HepG2 (cell line): ENCODE results near the gene TAF6. TPM values are rescaled to one million over a fixed set of nuclear protein-coding genes. Genes with fewer than 3 reads are reported as not detected.

Source experiments
- AFF4 ChIP-seq: sonication (generic); formaldehyde crosslinking; IDR thresholded peaks from 2 replicates; pipeline ENCODE4 v1.4.0; 2020; ENCODE audit warnings: missing genetic modification reagents
- BORCS8-MEF2B ChIP-seq: sonication (generic); formaldehyde crosslinking; IDR thresholded peaks from 2 replicates; pipeline ENCODE4 v1.8.0; 2022; ENCODE audit warnings: mild to moderate bottlenecking, missing genetic modification reagents
- DR1 ChIP-seq: sonication (generic); formaldehyde crosslinking; IDR thresholded peaks from 2 replicates; pipeline ENCODE4 v1.8.0; 2021; ENCODE audit warnings: mild to moderate bottlenecking, missing genetic modification reagents, inconsistent platforms
- EEA1 ChIP-seq: sonication (generic); formaldehyde crosslinking; IDR thresholded peaks from 2 replicates; pipeline ENCODE4 v1.5.1; 2020; ENCODE audit warnings: mild to moderate bottlenecking, missing genetic modification reagents, borderline replicate concordance
- FOSL2 ChIP-seq: sonication (generic); formaldehyde crosslinking; IDR thresholded peaks from 2 replicates; pipeline ENCODE4 v1.4.0; 2020; ENCODE audit warnings: missing genetic modification reagents
- HMGA1 ChIP-seq: sonication (generic); formaldehyde crosslinking; conservative IDR thresholded peaks from 2 replicates; pipeline ENCODE4 v1.4.0; 2020; ENCODE audit warnings: missing genetic modification reagents
- MAZ ChIP-seq, 2 experiments: sonication (generic) in 1 of 2; formaldehyde crosslinking in 1 of 2; IDR thresholded peaks; 2 replicates each; pipeline versions ENCODE4 v1.5.0 to v1.6.1; 2012 to 2020; ENCODE audit warnings: low read depth in 2 of 2, mild to moderate bottlenecking in 2 of 2, borderline replicate concordance in 1 of 2, improper control_type of control experiment in 1 of 2, low read length in 1 of 2, missing genetic modification reagents in 1 of 2, moderate library complexity in 1 of 2
- NCOA1 ChIP-seq: sonication (generic); formaldehyde crosslinking; IDR thresholded peaks from 2 replicates; pipeline ENCODE4 v1.9.0; 2021; ENCODE audit warnings: missing genetic modification reagents
- PHF20 ChIP-seq: sonication (generic); formaldehyde crosslinking; IDR thresholded peaks from 2 replicates; pipeline ENCODE4 v1.5.0; 2020; ENCODE audit warnings: mild to moderate bottlenecking, missing genetic modification reagents
- RBM39 ChIP-seq: fragments of 200-400 bp; formaldehyde crosslinking; IDR thresholded peaks from one replicate; pipeline ENCODE4 v1.6.1; 2018; ENCODE audit warnings: antibody characterized with exemption, mild to moderate bottlenecking, low read depth, low read length; ENCODE audit not compliant: poor library complexity, severe bottlenecking
- SNAI1 ChIP-seq: sonication (generic); formaldehyde crosslinking; IDR thresholded peaks from 2 replicates; pipeline ENCODE4 v1.5.0; 2020; ENCODE audit warnings: mild to moderate bottlenecking, missing genetic modification reagents, borderline replicate concordance
- TCF12 ChIP-seq, 2 experiments: fragments of 450-650 bp in 1 of 2; sonication (generic) in 1 of 2; formaldehyde crosslinking in 1 of 2; IDR thresholded peaks; 2 replicates each; pipeline versions ENCODE4 v1.6.1 to v1.8.0; 2017 to 2022; ENCODE audit warnings: antibody characterized with exemption in 1 of 2, mild to moderate bottlenecking in 1 of 2, missing genetic modification reagents in 1 of 2, moderate library complexity in 1 of 2
- XRCC5 ChIP-seq: fragments of 200-400 bp; formaldehyde crosslinking; optimal IDR thresholded peaks from 2 replicates; pipeline ENCODE3; 2017; ENCODE audit warnings: mild to moderate bottlenecking, low read length
- ZBTB20 ChIP-seq: sonication (generic); formaldehyde crosslinking; IDR thresholded peaks from 2 replicates; pipeline ENCODE4 v1.8.1; 2023; ENCODE audit warnings: missing genetic modification reagents, low read depth, mild to moderate bottlenecking, borderline replicate concordance
- ZBTB4 ChIP-seq: sonication (generic); formaldehyde crosslinking; IDR thresholded peaks from 2 replicates; pipeline ENCODE4 v1.4.0; 2020; ENCODE audit warnings: missing genetic modification reagents, mild to moderate bottlenecking, borderline replicate concordance
- ZFP36L1 ChIP-seq: sonication (generic); formaldehyde crosslinking; IDR thresholded peaks from 2 replicates; pipeline ENCODE4 v1.8.0; 2022; ENCODE audit warnings: mild to moderate bottlenecking, missing genetic modification reagents, moderate library complexity
- ZFP82 ChIP-seq: sonication (generic); formaldehyde crosslinking; IDR thresholded peaks from 2 replicates; pipeline ENCODE4 v1.5.1; 2020; ENCODE audit warnings: mild to moderate bottlenecking, missing genetic modification reagents, borderline replicate concordance
- ZNF251 ChIP-seq: sonication (generic); formaldehyde crosslinking; IDR thresholded peaks from 2 replicates; pipeline ENCODE4 v1.9.0; 2021; ENCODE audit warnings: mild to moderate bottlenecking, missing genetic modification reagents
- ZNF260 ChIP-seq: sonication (generic); formaldehyde crosslinking; IDR thresholded peaks from 2 replicates; pipeline ENCODE4 v1.4.0; 2020; ENCODE audit warnings: missing genetic modification reagents, low read depth, mild to moderate bottlenecking, borderline replicate concordance
- ZNF460 ChIP-seq: sonication (generic); formaldehyde crosslinking; IDR thresholded peaks from 2 replicates; pipeline ENCODE4 v1.5.1; 2020; ENCODE audit warnings: missing genetic modification reagents, mild to moderate bottlenecking, borderline replicate concordance
- ZNF607 ChIP-seq: sonication (generic); formaldehyde crosslinking; IDR thresholded peaks from 2 replicates; pipeline ENCODE4 v1.5.1; 2020; ENCODE audit warnings: missing genetic modification reagents, mild to moderate bottlenecking, borderline replicate concordance
- ZNF766 ChIP-seq: sonication (generic); formaldehyde crosslinking; IDR thresholded peaks from 2 replicates; pipeline ENCODE4 v1.5.0; 2020; ENCODE audit warnings: missing genetic modification reagents, borderline replicate concordance
- polyA plus RNA-seq, 8 experiments: library from polyadenylated mRNA; depleted of rRNA in 3 of 8; stranded (reverse) in 7 of 8; unstranded in 1 of 8; fragments of >200 nt; fragmentation: Illumina TruSeq in 4 of 8; extraction: Trizol in 4 of 8; gene quantifications; 2 replicates each; pipeline versions ENCODE4 v1.2.1 to v1.2.3, GENCODE V29; 2011 to 2016; ENCODE audit warnings: low read depth in 4 of 8, missing spikeins in 1 of 8, mixed read lengths in 1 of 8; ENCODE audit not compliant: insufficient read depth in 1 of 8
- total RNA-seq, 5 experiments: library from RNA; depleted of rRNA; stranded (reverse); fragments of >200 nt; fragmentation: Illumina TruSeq; extraction: Trizol; gene quantifications; 2 replicates each; pipeline ENCODE4 v1.2.3, GENCODE V29; 2016; ENCODE audit warnings: low read depth in 1 of 5
- TF ChIP-seq, protein P1 (sequence below): IDR thresholded peaks from 2 replicates; pipeline ENCODE4 v1.6.1; 2012; ENCODE audit warnings: inconsistent platforms

TAF6 gene
- total and polyA plus RNA-seq, 2 of the 13 experiments (the other 11 are each of a cell fraction or from before 2014, with no cell fraction given): 12.9 to 18.8 TPM

- TF ChIP-seq FOSL2 (CRISPR knock-in tag): no peak
- TF ChIP-seq AFF4 (CRISPR knock-in tag): peak; percentile 26
- no peak for TF ChIP-seq ZNF251 (CRISPR knock-in tag)
- no peak for TF ChIP-seq DR1 (CRISPR knock-in tag)
- no peak for TF ChIP-seq RBM39
- TF ChIP-seq ZFP36L1 (CRISPR knock-in tag): no peak
- no peak for TF ChIP-seq ZFP82 (CRISPR knock-in tag)
- TF ChIP-seq ZNF607 (CRISPR knock-in tag): peak; percentile 45; the same call in 1 of the 2 replicates
- TF ChIP-seq BORCS8-MEF2B: no peak
- TF ChIP-seq, protein P1, sequence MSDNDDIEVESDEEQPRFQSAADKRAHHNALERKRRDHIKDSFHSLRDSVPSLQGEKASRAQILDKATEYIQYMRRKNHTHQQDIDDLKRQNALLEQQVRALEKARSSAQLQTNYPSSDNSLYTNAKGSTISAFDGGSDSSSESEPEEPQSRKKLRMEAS: no peak
- no peak for TF ChIP-seq ZNF260 (CRISPR knock-in tag)
- TF ChIP-seq TCF12 (IDR thresholded peaks at IDR 0.05): no peak
- TF ChIP-seq TCF12 (CRISPR knock-in tag; IDR thresholded peaks at IDR 0.05): no peak
- TF ChIP-seq NCOA1 (CRISPR knock-in tag): no peak
- no peak for TF ChIP-seq MAZ (IDR thresholded peaks at IDR 0.05; ENCODE audit: borderline replicate concordance, low read depth, low read length)
- no peak for TF ChIP-seq MAZ (CRISPR knock-in tag; IDR thresholded peaks at IDR 0.05; ENCODE audit: low read depth)
- TF ChIP-seq ZNF766 (CRISPR knock-in tag): no peak; the same call in 1 of the 2 replicates
- no peak for TF ChIP-seq ZBTB4 (CRISPR knock-in tag)
- TF ChIP-seq ZBTB20: no peak
- no peak for TF ChIP-seq XRCC5
- TF ChIP-seq HMGA1: no peak
- no peak for TF ChIP-seq EEA1 (CRISPR knock-in tag)
- no peak for TF ChIP-seq PHF20 (CRISPR knock-in tag)
- TF ChIP-seq ZNF460 (CRISPR knock-in tag): no peak
- TF ChIP-seq SNAI1 (CRISPR knock-in tag): no peak
Measured at GRCh38 chr7:100080907-100081534, 38.1 kb downstream of the TAF6 start (continued).
